ENCODE results near the gene PRPSAP2. TPM values are rescaled to one million over a fixed set of nuclear protein-coding genes. Genes with fewer than 3 reads are reported as not detected.

PRPSAP2 gene
- total and polyA plus RNA-seq, 2 donors: 48.2 to 56.7 TPM

GRCh38 chr17:18977646-18978045 is 119.7 kb downstream of the PRPSAP2 start:
- Histone ChIP-seq H3K4me3 (ENCODE audit: low read length in 2 of 2) (no peak overlapping the region), H3K4me1 (ENCODE audit: control insufficient read depth in 2 of 2, insufficient read depth in 2 of 2, low read length in 2 of 2) (no peaks in the 10 kb centered on the region), H3K9me3 (ENCODE audit: control insufficient read depth in 2 of 2, insufficient read depth in 1 of 2, low read length in 1 of 2) (no peaks in the 10 kb centered on the region), H3K36me3 (ENCODE audit: control insufficient read depth in 2 of 2, insufficient read depth in 2 of 2, low read length in 1 of 2) (peaks cover 0 to 16% of the 10 kb centered on the region in 2 donors), H3K27ac (ENCODE audit: low read depth in 1 of 2, low read length in 1 of 2) (no peak overlapping the region), H3K27me3 (ENCODE audit: control insufficient read depth in 2 of 2, insufficient read depth in 1 of 2, low read length in 1 of 2) (no peaks in the 10 kb centered on the region)
- WGBS: 95% methylated on average over 19 of the region's 19 CpGs
- no peak for DNase-seq (ENCODE audit: low read depth in 6 of 9, low spot score in 9 of 9)

DNA sequence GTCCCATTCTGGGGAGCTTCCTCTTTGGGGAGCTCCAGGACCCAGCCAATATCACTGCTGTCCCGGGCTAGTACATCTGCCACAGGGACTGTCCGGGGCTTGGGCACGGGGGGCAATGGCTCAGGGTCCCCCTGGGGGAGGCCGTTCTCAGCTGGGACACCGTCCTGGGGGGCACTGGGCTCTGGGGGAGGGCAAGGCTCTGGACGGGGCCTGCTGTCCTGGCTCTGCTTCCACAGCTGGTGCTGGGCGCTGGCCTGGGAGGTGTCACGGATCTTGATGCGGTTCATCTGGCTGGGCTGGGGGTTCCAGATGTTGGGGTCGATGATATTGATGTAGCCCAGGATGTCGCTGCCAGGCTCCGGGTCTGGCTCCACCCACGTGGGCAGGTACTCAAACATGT is 120.1 kb downstream of the PRPSAP2 start:
- Histone ChIP-seq H3K36me3 (ENCODE audit: control insufficient read depth in 2 of 2, insufficient read depth in 2 of 2, low read length in 1 of 2) (peaks cover 0 to 13% of the 10 kb centered on the region in 2 donors), H3K4me1 (ENCODE audit: control insufficient read depth in 2 of 2, insufficient read depth in 2 of 2, low read length in 2 of 2) (no peaks in the 10 kb centered on the region)
- WGBS: 98% methylated on average over 13 of the region's 13 CpGs

GRCh38 chr17:18978655-18979054 is 120.7 kb downstream of the PRPSAP2 start:
- DNase-seq (ENCODE audit: low read depth in 6 of 9, low spot score in 9 of 9): no peak
- Histone ChIP-seq H3K27ac (ENCODE audit: low read depth in 1 of 2, low read length in 1 of 2) (no peak overlapping the region), H3K4me1 (ENCODE audit: control insufficient read depth in 2 of 2, insufficient read depth in 2 of 2, low read length in 2 of 2) (no peaks in the 10 kb centered on the region), H3K9me3 (ENCODE audit: control insufficient read depth in 2 of 2, insufficient read depth in 1 of 2, low read length in 1 of 2) (no peaks in the 10 kb centered on the region), H3K36me3 (ENCODE audit: control insufficient read depth in 2 of 2, insufficient read depth in 2 of 2, low read length in 1 of 2) (peaks cover 0 to 12% of the 10 kb centered on the region in 2 donors), H3K4me3 (ENCODE audit: low read length in 2 of 2) (no peak overlapping the region), H3K27me3 (ENCODE audit: control insufficient read depth in 2 of 2, insufficient read depth in 1 of 2, low read length in 1 of 2) (no peaks in the 10 kb centered on the region)
- 97% methylated on average over 17 of the region's 17 CpGs for WGBS

More for the DNA sequence above, 120.1 kb downstream of the PRPSAP2 start:
- no peak overlapping the region for H3K27ac ChIP-seq (ENCODE audit: low read depth in 1 of 2, low read length in 1 of 2)
- DNase-seq (ENCODE audit: low read depth in 6 of 9, low spot score in 9 of 9): no peak
- no peak overlapping the region for H3K4me3 ChIP-seq (ENCODE audit: low read length in 2 of 2)
- no peaks in the 10 kb centered on the region for H3K9me3 ChIP-seq (ENCODE audit: control insufficient read depth in 2 of 2, insufficient read depth in 1 of 2, low read length in 1 of 2)
- H3K27me3 ChIP-seq (ENCODE audit: control insufficient read depth in 2 of 2, insufficient read depth in 1 of 2, low read length in 1 of 2): no peaks in the 10 kb centered on the region

Other genes with a start within 250 kb of the PRPSAP2 start
- not detected for gene TBC1D28, start 213.7 kb upstream of the PRPSAP2 start, total RNA-seq
- not detected for gene TBC1D28, start 213.7 kb upstream of the PRPSAP2 start, polyA plus RNA-seq
- 1.8 TPM for gene FOXO3B, start 175.8 kb upstream of the PRPSAP2 start, total RNA-seq
- gene FOXO3B, start 175.8 kb upstream of the PRPSAP2 start, polyA plus RNA-seq: 0.55 TPM
- gene FBXW10, start 114.1 kb upstream of the PRPSAP2 start, total RNA-seq: 0.09 TPM
- gene FBXW10, start 114.1 kb upstream of the PRPSAP2 start, polyA plus RNA-seq: 0.50 TPM
- 32.2 TPM for gene TVP23B, start 76.9 kb upstream of the PRPSAP2 start, total RNA-seq
- 35.8 TPM for gene TVP23B, start 76.9 kb upstream of the PRPSAP2 start, polyA plus RNA-seq
- 0.05 TPM for gene SLC5A10, start 94.0 kb downstream of the PRPSAP2 start, total RNA-seq
- gene SLC5A10, start 94.0 kb downstream of the PRPSAP2 start, polyA plus RNA-seq: 0.52 TPM
- gene FAM83G, start 146.6 kb downstream of the PRPSAP2 start, total RNA-seq: 3.8 TPM
- 7.7 TPM for gene FAM83G, start 146.6 kb downstream of the PRPSAP2 start, polyA plus RNA-seq
- 41.9 TPM for gene GRAP, start 188.8 kb downstream of the PRPSAP2 start, total RNA-seq
- 22.5 TPM for gene GRAP, start 188.8 kb downstream of the PRPSAP2 start, polyA plus RNA-seq